K562 (cell line): ENCODE results near the gene ANKRD60. TPM values are rescaled to one million over a fixed set of nuclear protein-coding genes. Genes with fewer than 3 reads are reported as not detected.

ENCODE experiments used
- BACH1 ChIP-seq: fragments of 200-800 bp; sonication (Bioruptor generic); IDR thresholded peaks from 2 replicates; pipeline ENCODE4 v1.6.1; 2016; ENCODE audit warnings: missing genetic modification characterization, missing compliant biosample characterization
- CTCF ChIP-seq, 3 experiments: IDR thresholded peaks in 2 of 3; conservative IDR thresholded peaks in 1 of 3; 2 replicates each; pipeline ENCODE4 v1.5.1; 2011 to 2012; ENCODE audit warnings: low read length in 3 of 3, mild to moderate bottlenecking in 3 of 3, control low read depth in 2 of 3, improper control_type of control experiment in 1 of 3, inconsistent platforms in 1 of 3, low read depth in 1 of 3, mixed read lengths in 1 of 3, moderate library complexity in 1 of 3; ENCODE audit not compliant: insufficient read depth in 2 of 3
- E2F1 ChIP-seq: sonication (generic); formaldehyde crosslinking; IDR thresholded peaks from 2 replicates; pipeline ENCODE4 v1.8.1; 2023; ENCODE audit warnings: mild to moderate bottlenecking, missing genetic modification reagents, moderate library complexity
- GATA2 ChIP-seq: sonication (generic); formaldehyde crosslinking; IDR thresholded peaks from 2 replicates; pipeline ENCODE4 v1.4.0; 2020; ENCODE audit warnings: mild to moderate bottlenecking, missing genetic modification reagents
- KLF10 ChIP-seq: fragments of 250-450 bp; sonication (Bioruptor Pico); IDR thresholded peaks from 2 replicates; pipeline ENCODE4 v1.6.1; 2021; ENCODE audit warnings: matching md5 sums
- L3MBTL2 ChIP-seq: fragments of 450-650 bp; IDR thresholded peaks from 2 replicates; pipeline ENCODE4 v1.6.1; 2016; ENCODE audit warnings: mild to moderate bottlenecking, moderate library complexity
- NCOA6 ChIP-seq: fragments of 450-650 bp; IDR thresholded peaks from 2 replicates; pipeline ENCODE4 v1.6.1; 2017; ENCODE audit warnings: mild to moderate bottlenecking
- RB1 ChIP-seq: fragments of 450-650 bp; IDR thresholded peaks from 2 replicates; pipeline ENCODE4 v1.6.1; 2017; ENCODE audit warnings: low read depth, mild to moderate bottlenecking
- TAL1 ChIP-seq: fragments of 450-650 bp; IDR thresholded peaks from 2 replicates; pipeline ENCODE4 v1.6.1; 2016; ENCODE audit warnings: mild to moderate bottlenecking
- ZBTB7A ChIP-seq: IDR thresholded peaks from 2 replicates; pipeline ENCODE4 v1.6.1; 2011; ENCODE audit warnings: low read depth, mild to moderate bottlenecking, low read length, moderate library complexity, borderline replicate concordance; ENCODE audit not compliant: control insufficient read depth
- ZNF436 ChIP-seq: fragments of 250-450, 450-650 bp; sonication (Bioruptor Pico); formaldehyde crosslinking; IDR thresholded peaks from 2 replicates; pipeline ENCODE4 v1.7.0; 2020; ENCODE audit warnings: mild to moderate bottlenecking
- polyA plus RNA-seq, 8 experiments: library from polyadenylated mRNA; depleted of rRNA in 4 of 8; stranded (reverse) in 5 of 8; unstranded in 3 of 8; fragments of >200 nt; fragmentation: Nextera tagmentation in 2 of 8; fragmentation: Illumina TruSeq in 1 of 8; extraction: Ambion mirVana in 2 of 8; extraction: Trizol in 1 of 8; gene quantifications; 2 replicates each; pipeline versions ENCODE4 v1.2.1 to v1.2.3, GENCODE V29; 2011 to 2014; ENCODE audit warnings: inconsistent platforms in 1 of 8, missing spikeins in 1 of 8
- total RNA-seq, 7 experiments: library from RNA; depleted of rRNA in 6 of 7; stranded (reverse); fragments of >200 nt in 6 of 7; fragmentation: Illumina TruSeq in 2 of 7; extraction: Trizol in 2 of 7; gene quantifications; 2 replicates each; pipeline versions ENCODE4 v1.2.1 to v1.2.3, GENCODE V29; 2011 to 2021; ENCODE audit warnings: low replicate concordance in 1 of 7
- TF ChIP-seq, protein P1 (sequence below): fragments of 450-650 bp; IDR thresholded peaks from 2 replicates; pipeline ENCODE4 v1.6.1; 2016; ENCODE audit warnings: mild to moderate bottlenecking, moderate library complexity
- TF ChIP-seq, protein P2 (sequence below): sonication (generic); formaldehyde crosslinking; IDR thresholded peaks from 2 replicates; pipeline ENCODE4 v1.9.0; 2022; ENCODE audit warnings: mild to moderate bottlenecking, missing genetic modification reagents

Gene ANKRD60
- total and polyA plus RNA-seq, 9 of the 15 experiments (the other 6 are each of a cell fraction or from before 2014, with no cell fraction given), result not detected

DNA sequence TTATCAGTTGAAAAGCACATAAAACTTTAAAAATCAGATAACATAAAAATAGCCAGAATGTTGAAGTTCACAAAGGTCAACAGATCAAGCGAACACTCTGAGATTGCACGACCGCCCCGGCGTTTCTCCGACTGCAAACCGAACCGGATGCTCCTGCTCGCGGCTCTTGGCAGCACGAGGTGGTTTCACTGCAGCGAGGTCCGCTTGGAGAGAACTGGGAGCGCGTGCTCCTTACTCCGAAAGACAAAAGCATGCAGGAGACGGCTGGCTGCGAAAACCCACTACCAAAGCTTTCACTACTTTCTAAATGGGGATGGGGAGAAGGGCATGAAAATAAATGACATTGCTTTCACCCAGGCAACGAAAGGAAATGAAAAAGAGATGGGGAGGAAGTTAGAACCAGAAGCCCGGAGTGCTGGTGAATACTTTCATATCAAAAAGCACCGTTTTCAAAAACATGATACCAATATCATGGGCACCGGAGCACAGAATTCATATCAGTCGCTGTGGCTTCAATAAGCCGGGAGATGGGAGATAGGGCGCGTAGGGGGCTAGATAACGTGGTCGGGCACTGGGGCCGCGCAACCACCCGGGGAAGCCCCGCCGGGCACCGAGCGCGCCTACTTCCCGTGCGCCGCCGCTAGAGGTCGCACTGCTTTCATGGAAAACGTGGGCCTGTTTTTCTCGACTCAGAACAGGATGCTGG, 8.3 kb upstream of the ANKRD60 start (continued):
- TF ChIP-seq TAL1 (no peak), L3MBTL2 (peak; percentile 94), ZNF436 (CRISPR knock-in tag) (no peak), GATA2 (CRISPR knock-in tag) (peak; percentile 26; the same call in 1 of the 2 replicates), BACH1 (tag) (no peak), KLF10 (CRISPR knock-in tag) (no peak), NCOA6 (0 out of 2 replicates have a peak, but pooled peaks have one; percentile 17), ZBTB7A (peak; percentile 56; the same call in 1 of the 2 replicates), CTCF (IDR thresholded peaks at IDR 0.05 in 2 of 3, conservative IDR thresholded peaks at IDR 0.05 in 1 of 3; ENCODE audit: insufficient read depth in 2 of 3, low read depth in 1 of 3, low read length in 3 of 3) (peak; percentile 84 to 91 (median 86)), E2F1 (no peak), RB1 (peak; percentile 73)
- TF ChIP-seq, protein P1, sequence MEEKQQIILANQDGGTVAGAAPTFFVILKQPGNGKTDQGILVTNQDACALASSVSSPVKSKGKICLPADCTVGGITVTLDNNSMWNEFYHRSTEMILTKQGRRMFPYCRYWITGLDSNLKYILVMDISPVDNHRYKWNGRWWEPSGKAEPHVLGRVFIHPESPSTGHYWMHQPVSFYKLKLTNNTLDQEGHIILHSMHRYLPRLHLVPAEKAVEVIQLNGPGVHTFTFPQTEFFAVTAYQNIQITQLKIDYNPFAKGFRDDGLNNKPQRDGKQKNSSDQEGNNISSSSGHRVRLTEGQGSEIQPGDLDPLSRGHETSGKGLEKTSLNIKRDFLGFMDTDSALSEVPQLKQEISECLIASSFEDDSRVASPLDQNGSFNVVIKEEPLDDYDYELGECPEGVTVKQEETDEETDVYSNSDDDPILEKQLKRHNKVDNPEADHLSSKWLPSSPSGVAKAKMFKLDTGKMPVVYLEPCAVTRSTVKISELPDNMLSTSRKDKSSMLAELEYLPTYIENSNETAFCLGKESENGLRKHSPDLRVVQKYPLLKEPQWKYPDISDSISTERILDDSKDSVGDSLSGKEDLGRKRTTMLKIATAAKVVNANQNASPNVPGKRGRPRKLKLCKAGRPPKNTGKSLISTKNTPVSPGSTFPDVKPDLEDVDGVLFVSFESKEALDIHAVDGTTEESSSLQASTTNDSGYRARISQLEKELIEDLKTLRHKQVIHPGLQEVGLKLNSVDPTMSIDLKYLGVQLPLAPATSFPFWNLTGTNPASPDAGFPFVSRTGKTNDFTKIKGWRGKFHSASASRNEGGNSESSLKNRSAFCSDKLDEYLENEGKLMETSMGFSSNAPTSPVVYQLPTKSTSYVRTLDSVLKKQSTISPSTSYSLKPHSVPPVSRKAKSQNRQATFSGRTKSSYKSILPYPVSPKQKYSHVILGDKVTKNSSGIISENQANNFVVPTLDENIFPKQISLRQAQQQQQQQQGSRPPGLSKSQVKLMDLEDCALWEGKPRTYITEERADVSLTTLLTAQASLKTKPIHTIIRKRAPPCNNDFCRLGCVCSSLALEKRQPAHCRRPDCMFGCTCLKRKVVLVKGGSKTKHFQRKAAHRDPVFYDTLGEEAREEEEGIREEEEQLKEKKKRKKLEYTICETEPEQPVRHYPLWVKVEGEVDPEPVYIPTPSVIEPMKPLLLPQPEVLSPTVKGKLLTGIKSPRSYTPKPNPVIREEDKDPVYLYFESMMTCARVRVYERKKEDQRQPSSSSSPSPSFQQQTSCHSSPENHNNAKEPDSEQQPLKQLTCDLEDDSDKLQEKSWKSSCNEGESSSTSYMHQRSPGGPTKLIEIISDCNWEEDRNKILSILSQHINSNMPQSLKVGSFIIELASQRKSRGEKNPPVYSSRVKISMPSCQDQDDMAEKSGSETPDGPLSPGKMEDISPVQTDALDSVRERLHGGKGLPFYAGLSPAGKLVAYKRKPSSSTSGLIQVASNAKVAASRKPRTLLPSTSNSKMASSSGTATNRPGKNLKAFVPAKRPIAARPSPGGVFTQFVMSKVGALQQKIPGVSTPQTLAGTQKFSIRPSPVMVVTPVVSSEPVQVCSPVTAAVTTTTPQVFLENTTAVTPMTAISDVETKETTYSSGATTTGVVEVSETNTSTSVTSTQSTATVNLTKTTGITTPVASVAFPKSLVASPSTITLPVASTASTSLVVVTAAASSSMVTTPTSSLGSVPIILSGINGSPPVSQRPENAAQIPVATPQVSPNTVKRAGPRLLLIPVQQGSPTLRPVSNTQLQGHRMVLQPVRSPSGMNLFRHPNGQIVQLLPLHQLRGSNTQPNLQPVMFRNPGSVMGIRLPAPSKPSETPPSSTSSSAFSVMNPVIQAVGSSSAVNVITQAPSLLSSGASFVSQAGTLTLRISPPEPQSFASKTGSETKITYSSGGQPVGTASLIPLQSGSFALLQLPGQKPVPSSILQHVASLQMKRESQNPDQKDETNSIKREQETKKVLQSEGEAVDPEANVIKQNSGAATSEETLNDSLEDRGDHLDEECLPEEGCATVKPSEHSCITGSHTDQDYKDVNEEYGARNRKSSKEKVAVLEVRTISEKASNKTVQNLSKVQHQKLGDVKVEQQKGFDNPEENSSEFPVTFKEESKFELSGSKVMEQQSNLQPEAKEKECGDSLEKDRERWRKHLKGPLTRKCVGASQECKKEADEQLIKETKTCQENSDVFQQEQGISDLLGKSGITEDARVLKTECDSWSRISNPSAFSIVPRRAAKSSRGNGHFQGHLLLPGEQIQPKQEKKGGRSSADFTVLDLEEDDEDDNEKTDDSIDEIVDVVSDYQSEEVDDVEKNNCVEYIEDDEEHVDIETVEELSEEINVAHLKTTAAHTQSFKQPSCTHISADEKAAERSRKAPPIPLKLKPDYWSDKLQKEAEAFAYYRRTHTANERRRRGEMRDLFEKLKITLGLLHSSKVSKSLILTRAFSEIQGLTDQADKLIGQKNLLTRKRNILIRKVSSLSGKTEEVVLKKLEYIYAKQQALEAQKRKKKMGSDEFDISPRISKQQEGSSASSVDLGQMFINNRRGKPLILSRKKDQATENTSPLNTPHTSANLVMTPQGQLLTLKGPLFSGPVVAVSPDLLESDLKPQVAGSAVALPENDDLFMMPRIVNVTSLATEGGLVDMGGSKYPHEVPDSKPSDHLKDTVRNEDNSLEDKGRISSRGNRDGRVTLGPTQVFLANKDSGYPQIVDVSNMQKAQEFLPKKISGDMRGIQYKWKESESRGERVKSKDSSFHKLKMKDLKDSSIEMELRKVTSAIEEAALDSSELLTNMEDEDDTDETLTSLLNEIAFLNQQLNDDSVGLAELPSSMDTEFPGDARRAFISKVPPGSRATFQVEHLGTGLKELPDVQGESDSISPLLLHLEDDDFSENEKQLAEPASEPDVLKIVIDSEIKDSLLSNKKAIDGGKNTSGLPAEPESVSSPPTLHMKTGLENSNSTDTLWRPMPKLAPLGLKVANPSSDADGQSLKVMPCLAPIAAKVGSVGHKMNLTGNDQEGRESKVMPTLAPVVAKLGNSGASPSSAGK, result peak; percentile 95
- TF ChIP-seq, protein P2, sequence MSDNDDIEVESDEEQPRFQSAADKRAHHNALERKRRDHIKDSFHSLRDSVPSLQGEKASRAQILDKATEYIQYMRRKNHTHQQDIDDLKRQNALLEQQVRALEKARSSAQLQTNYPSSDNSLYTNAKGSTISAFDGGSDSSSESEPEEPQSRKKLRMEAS, result peak; percentile 82
